ENCODE results near the gene RNASEL.

RNASEL gene

GRCh38 chr1:182607566-182607965 is 18.5 kb upstream of the RNASEL start:
- Histone ChIP-seq H3K27me3 (ENCODE audit: control insufficient read depth in 1 of 2, insufficient read depth in 2 of 2, low read length in 2 of 2) (no peaks in the 10 kb centered on the region), H3K9ac (ENCODE audit: low read length) (no peak overlapping the region), H3K4me1 (ENCODE audit: insufficient read depth, low read length) (peaks cover 13% of the 10 kb centered on the region)

GRCh38 chr1:182604175-182605164 is 15.4 kb upstream of the RNASEL start, which contains the start of gene RGS16:
RGS16 (minus strand) TSS chr1:182604389; CDS start chr1:182604259, 130 bp downstream.
- no peaks in the 10 kb centered on the region for H3K9me3 ChIP-seq (ENCODE audit: low read length)
- peaks cover 23% of the 10 kb centered on the region for H3K4me1 ChIP-seq (ENCODE audit: insufficient read depth, low read length)
- peak within 1 kb of the TSS; percentile 3 for H3K9ac ChIP-seq (ENCODE audit: low read length)
- H3K36me3 ChIP-seq (ENCODE audit: insufficient read depth, low read length), result no peaks in the 10 kb centered on the region
- no peaks in the 10 kb centered on the region for H3K27me3 ChIP-seq (ENCODE audit: control insufficient read depth in 1 of 2, insufficient read depth in 2 of 2, low read length in 2 of 2)
- H3K27ac ChIP-seq (ENCODE audit: low read depth, low read length), result peak within 1 kb of the TSS; percentile 63
- H3K4me3 ChIP-seq (ENCODE audit: low read depth in 1 of 2, low read length in 2 of 2), result peak within 1 kb of the TSS; percentile 63 to 70

More at GRCh38 chr1:182607566-182607965, 18.5 kb upstream of the RNASEL start:
- Histone ChIP-seq H3K27ac (ENCODE audit: low read depth, low read length) (no peak overlapping the region), H3K9me3 (ENCODE audit: low read length) (no peaks in the 10 kb centered on the region), H3K4me3 (ENCODE audit: low read depth in 1 of 2, low read length in 2 of 2) (no peak overlapping the region), H3K36me3 (ENCODE audit: insufficient read depth, low read length) (no peaks in the 10 kb centered on the region)

- Histone ChIP-seq H3K27me3 (ENCODE audit: control insufficient read depth in 1 of 2, insufficient read depth in 2 of 2, low read length in 2 of 2) (no peaks in the 10 kb centered on the region), H3K27ac (ENCODE audit: low read depth, low read length) (peak overlapping the region; percentile 63), H3K9ac (ENCODE audit: low read length) (no peak overlapping the region), H3K9me3 (ENCODE audit: low read length) (no peaks in the 10 kb centered on the region), H3K4me3 (ENCODE audit: low read depth in 1 of 2, low read length in 2 of 2) (peak overlapping the region; percentile 63 to 70), H3K36me3 (ENCODE audit: insufficient read depth, low read length) (no peaks in the 10 kb centered on the region), H3K4me1 (ENCODE audit: insufficient read depth, low read length) (peaks cover 23% of the 10 kb centered on the region)
Measured at GRCh38 chr1:182603646-182604174, 14.7 kb upstream of the RNASEL start.

- no peaks in the 10 kb centered on the region for H3K27me3 ChIP-seq (ENCODE audit: control insufficient read depth in 1 of 2, insufficient read depth in 2 of 2, low read length in 2 of 2)
- peak overlapping the region; percentile 3 for H3K9ac ChIP-seq (ENCODE audit: low read length)
- no peak overlapping the region for H3K27ac ChIP-seq (ENCODE audit: low read depth, low read length)
- H3K4me3 ChIP-seq (ENCODE audit: low read depth in 1 of 2, low read length in 2 of 2), result peak overlapping the region in 1 of 2 donors; percentile 63
- H3K4me1 ChIP-seq (ENCODE audit: insufficient read depth, low read length), result peaks cover 23% of the 10 kb centered on the region
- no peaks in the 10 kb centered on the region for H3K36me3 ChIP-seq (ENCODE audit: insufficient read depth, low read length)
- no peaks in the 10 kb centered on the region for H3K9me3 ChIP-seq (ENCODE audit: low read length)
Measured at GRCh38 chr1:182602935-182603645, 14.0 kb upstream of the RNASEL start.

- H3K4me1 ChIP-seq (ENCODE audit: insufficient read depth, low read length), result peaks cover 23% of the 10 kb centered on the region
- peak overlapping the region; percentile 8 for H3K9ac ChIP-seq (ENCODE audit: low read length)
- no peaks in the 10 kb centered on the region for H3K27me3 ChIP-seq (ENCODE audit: control insufficient read depth in 1 of 2, insufficient read depth in 2 of 2, low read length in 2 of 2)
- H3K27ac ChIP-seq (ENCODE audit: low read depth, low read length), result no peak overlapping the region
- peak overlapping the region in 1 of 2 donors; percentile 10 for H3K4me3 ChIP-seq (ENCODE audit: low read depth in 1 of 2, low read length in 2 of 2)
- H3K9me3 ChIP-seq (ENCODE audit: low read length), result no peaks in the 10 kb centered on the region
- no peaks in the 10 kb centered on the region for H3K36me3 ChIP-seq (ENCODE audit: insufficient read depth, low read length)
Measured at GRCh38 chr1:182601913-182602312, 12.9 kb upstream of the RNASEL start.

GRCh38 chr1:182601416-182601786 is 12.3 kb upstream of the RNASEL start:
- Histone ChIP-seq H3K27ac (ENCODE audit: low read depth, low read length) (no peak overlapping the region), H3K4me1 (ENCODE audit: insufficient read depth, low read length) (peaks cover 23% of the 10 kb centered on the region), H3K36me3 (ENCODE audit: insufficient read depth, low read length) (no peaks in the 10 kb centered on the region), H3K27me3 (ENCODE audit: control insufficient read depth in 1 of 2, insufficient read depth in 2 of 2, low read length in 2 of 2) (no peaks in the 10 kb centered on the region), H3K9ac (ENCODE audit: low read length) (peak overlapping the region; percentile 8), H3K9me3 (ENCODE audit: low read length) (no peaks in the 10 kb centered on the region), H3K4me3 (ENCODE audit: low read depth in 1 of 2, low read length in 2 of 2) (peak overlapping the region in 1 of 2 donors; percentile 10)

GRCh38 chr1:182600745-182601415 is 11.8 kb upstream of the RNASEL start:
- H3K4me1 ChIP-seq (ENCODE audit: insufficient read depth, low read length), result peaks cover 23% of the 10 kb centered on the region
- no peaks in the 10 kb centered on the region for H3K9me3 ChIP-seq (ENCODE audit: low read length)
- no peak overlapping the region for H3K4me3 ChIP-seq (ENCODE audit: low read depth in 1 of 2, low read length in 2 of 2)
- H3K36me3 ChIP-seq (ENCODE audit: insufficient read depth, low read length), result no peaks in the 10 kb centered on the region
- no peak overlapping the region for H3K27ac ChIP-seq (ENCODE audit: low read depth, low read length)
- no peaks in the 10 kb centered on the region for H3K27me3 ChIP-seq (ENCODE audit: control insufficient read depth in 1 of 2, insufficient read depth in 2 of 2, low read length in 2 of 2)
- H3K9ac ChIP-seq (ENCODE audit: low read length), result no peak overlapping the region

GRCh38 chr1:182600036-182600713 is 11.1 kb upstream of the RNASEL start:
- Histone ChIP-seq H3K27me3 (ENCODE audit: control insufficient read depth in 1 of 2, insufficient read depth in 2 of 2, low read length in 2 of 2) (no peaks in the 10 kb centered on the region), H3K27ac (ENCODE audit: low read depth, low read length) (no peak overlapping the region), H3K4me1 (ENCODE audit: insufficient read depth, low read length) (peaks cover 23% of the 10 kb centered on the region), H3K9me3 (ENCODE audit: low read length) (no peaks in the 10 kb centered on the region), H3K4me3 (ENCODE audit: low read depth in 1 of 2, low read length in 2 of 2) (no peak overlapping the region), H3K36me3 (ENCODE audit: insufficient read depth, low read length) (no peaks in the 10 kb centered on the region), H3K9ac (ENCODE audit: low read length) (no peak overlapping the region)

- H3K4me1 ChIP-seq (ENCODE audit: insufficient read depth, low read length), result peaks cover 18% of the 10 kb centered on the region
- no peak overlapping the region for H3K27ac ChIP-seq (ENCODE audit: low read depth, low read length)
- H3K4me3 ChIP-seq (ENCODE audit: low read depth in 1 of 2, low read length in 2 of 2), result no peak overlapping the region
- no peaks in the 10 kb centered on the region for H3K36me3 ChIP-seq (ENCODE audit: insufficient read depth, low read length)
- H3K27me3 ChIP-seq (ENCODE audit: control insufficient read depth in 1 of 2, insufficient read depth in 2 of 2, low read length in 2 of 2), result no peaks in the 10 kb centered on the region
- no peaks in the 10 kb centered on the region for H3K9me3 ChIP-seq (ENCODE audit: low read length)
- no peak overlapping the region for H3K9ac ChIP-seq (ENCODE audit: low read length)
Measured at GRCh38 chr1:182599339-182599738, 10.3 kb upstream of the RNASEL start.

- no peaks in the 10 kb centered on the region for H3K9me3 ChIP-seq (ENCODE audit: low read length)
- H3K4me1 ChIP-seq (ENCODE audit: insufficient read depth, low read length), result peaks cover 10% of the 10 kb centered on the region
- H3K4me3 ChIP-seq (ENCODE audit: low read depth in 1 of 2, low read length in 2 of 2), result no peak overlapping the region
- H3K27ac ChIP-seq (ENCODE audit: low read depth, low read length), result no peak overlapping the region
- no peaks in the 10 kb centered on the region for H3K27me3 ChIP-seq (ENCODE audit: control insufficient read depth in 1 of 2, insufficient read depth in 2 of 2, low read length in 2 of 2)
- no peaks in the 10 kb centered on the region for H3K36me3 ChIP-seq (ENCODE audit: insufficient read depth, low read length)
- no peak overlapping the region for H3K9ac ChIP-seq (ENCODE audit: low read length)
Measured at GRCh38 chr1:182598296-182598695, 9.2 kb upstream of the RNASEL start.

Measured in muscle layer of colon (tissue), 2 donors.